K562 (cell line): ENCODE measurements around the gene ASRGL1. TPM values are rescaled to one million over a fixed set of nuclear protein-coding genes. Genes with fewer than 3 reads are reported as not detected.
A peak's percentile ranks its signal among the peaks of the same experiment; 100 is the strongest.

Experiments used
- ATAC-seq: fragments of 200-7000 bp; cut with Tn5 transposase; 3 replicates; pipeline ENCODE4 v1.9.1; 2020; ENCODE audit warnings: moderate library complexity
- BruUV-seq: library from RNA; stranded (reverse); fragments of 400-500 nt; replicated peaks from 2 replicates; lab custom pipeline; 2021; lab: Mats Ljungman, UMichigan
- CTCF ChIA-PET: fragments of 300-600 bp; formaldehyde crosslinking; extraction: SDS; loops from one replicate; lab custom pipeline; 2021; ENCODE audit warnings: low intra/inter-chr PET ratio; lab: Yijun Ruan, JAX
- POLR2A ChIA-PET: fragments of 300-600, 350-650 bp; sonication (Branson Sonifier 250); formaldehyde crosslinking; extraction: SDS; loops from one replicate; lab custom pipeline; 2021; ENCODE audit warnings: antibody characterized with exemption, inconsistent platforms; lab: Yijun Ruan, JAX
- DNase-seq, 4 experiments: peaks; one replicate each; pipeline versions ENCODE4 v3.0.0 to v3.0.0-alpha.2; 2011 to 2018; ENCODE audit warnings: low spot score in 3 of 4, mixed read lengths in 3 of 4; ENCODE audit errors: extremely low read depth in 1 of 4
- FAIRE-seq: peaks from 2 replicates; lab custom pipeline; 2011; peaks lifted over from hg19 to GRCh38; lab: Jason Lieb, UNC
- H2AFZ ChIP-seq: 2 replicates; pipeline ENCODE4 v1.6.0; 2011; ENCODE audit warnings: low read depth, low read length, control low read depth, inconsistent platforms
- H3K27ac ChIP-seq: fragments of 200-600 bp; 3 replicates; pipeline ENCODE4 v1.8.0; 2011; ENCODE audit warnings: low read depth, mild to moderate bottlenecking, control low read depth, inconsistent platforms, low read length, moderate library complexity, mixed read lengths; ENCODE audit errors: extremely low read depth
- H3K27me3 ChIP-seq, 2 experiments: fragments of 300-600 bp in 1 of 2; 2 replicates in 1 of 2; 3 replicates in 1 of 2; pipeline versions ENCODE4 v1.6.0 to v1.8.0; 2011; ENCODE audit warnings: inconsistent platforms in 2 of 2, low read length in 2 of 2, mild to moderate bottlenecking in 1 of 2, mixed read lengths in 1 of 2, moderate library complexity in 1 of 2; ENCODE audit not compliant: control insufficient read depth in 2 of 2, insufficient read depth in 2 of 2
- H3K36me3 ChIP-seq: fragments of 300-600 bp; 3 replicates; pipeline ENCODE4 v1.8.0; 2011; ENCODE audit warnings: mild to moderate bottlenecking, low read length, inconsistent platforms; ENCODE audit not compliant: control insufficient read depth, insufficient read depth
- H3K4me1 ChIP-seq, 2 experiments: fragments of 200-600 bp in 1 of 2; replicated peaks in 1 of 2; 2 replicates in 1 of 2; 3 replicates in 1 of 2; pipeline versions ENCODE4 v1.5.1 to v1.8.0; 2011; ENCODE audit warnings: inconsistent platforms in 2 of 2, low read length in 2 of 2, mild to moderate bottlenecking in 1 of 2, mixed read lengths in 1 of 2, moderate library complexity in 1 of 2; ENCODE audit not compliant: control insufficient read depth in 2 of 2, insufficient read depth in 2 of 2
- H3K4me2 ChIP-seq: 2 replicates; pipeline ENCODE4 v1.6.1; 2011; ENCODE audit warnings: low read length, control low read depth, inconsistent platforms, mixed read lengths; ENCODE audit not compliant: insufficient read depth
- H3K4me3 ChIP-seq: fragments of 200-600 bp; sonication (generic), shearing (Covaris generic); 2 replicates; pipeline ENCODE4 v1.5.1; 2016; ENCODE audit warnings: control low read depth, inconsistent platforms
- H3K79me2 ChIP-seq: fragments of 200-600 bp; 3 replicates; pipeline ENCODE4 v1.8.0; 2011; ENCODE audit warnings: low read length, inconsistent platforms; ENCODE audit not compliant: control insufficient read depth, insufficient read depth
- H3K9ac ChIP-seq, 2 experiments: 2 replicates each; pipeline versions ENCODE4 v1.6.0 to v1.6.1; 2011; ENCODE audit warnings: low read depth in 2 of 2, low read length in 2 of 2, control low read depth in 1 of 2, inconsistent platforms in 1 of 2, mild to moderate bottlenecking in 1 of 2, mixed read lengths in 1 of 2; ENCODE audit not compliant: insufficient read depth in 1 of 2
- H3K9me1 ChIP-seq: one replicate; pipeline ENCODE4 v1.6.0; 2011; ENCODE audit warnings: inconsistent platforms, mild to moderate bottlenecking, low read length, moderate library complexity; ENCODE audit not compliant: control insufficient read depth, insufficient read depth
- H3K9me3 ChIP-seq: replicated peaks from 2 replicates; pipeline ENCODE4 v1.5.1; 2011; ENCODE audit warnings: low read depth, low read length, inconsistent platforms; ENCODE audit not compliant: control insufficient read depth, insufficient read depth
- H4K20me1 ChIP-seq: replicated peaks from 2 replicates; pipeline ENCODE4 v1.6.1; 2011; ENCODE audit warnings: low read length, inconsistent platforms, mixed read lengths; ENCODE audit not compliant: control insufficient read depth, insufficient read depth
- ADNP ChIP-seq: fragments of 200-800 bp; sonication (Bioruptor generic); IDR thresholded peaks from 2 replicates; pipeline ENCODE4 v1.6.1; 2016; ENCODE audit warnings: missing genetic modification characterization, missing compliant biosample characterization
- BCOR ChIP-seq: fragments of 450-650 bp; IDR thresholded peaks from 2 replicates; pipeline ENCODE4 v1.6.1; 2016
- ESRRB ChIP-seq: fragments of 250-450 bp; sonication (Bioruptor Pico); IDR thresholded peaks from 2 replicates; pipeline ENCODE4 v1.5.0; 2020; ENCODE audit warnings: mild to moderate bottlenecking, moderate library complexity, borderline replicate concordance
- KDM1A ChIP-seq, 2 experiments: fragments of 450-650 bp; IDR thresholded peaks; 2 replicates each; pipeline ENCODE4 v1.6.1; 2016; ENCODE audit warnings: mild to moderate bottlenecking in 2 of 2
- PYGO2 ChIP-seq: fragments of 450-650 bp; IDR thresholded peaks from 2 replicates; pipeline ENCODE4 v1.6.1; 2016; ENCODE audit warnings: mild to moderate bottlenecking, missing genetic modification characterization, moderate library complexity, missing compliant biosample characterization
- RBM25 ChIP-seq: fragments of 200-400 bp; formaldehyde crosslinking; IDR thresholded peaks from 2 replicates; pipeline ENCODE4 v1.6.1; 2018; ENCODE audit warnings: low read length, low read depth, moderate library complexity; ENCODE audit not compliant: severe bottlenecking
- ZNF347 ChIP-seq: fragments of 450-650 bp; formaldehyde crosslinking; IDR thresholded peaks from 2 replicates; pipeline ENCODE4 v1.4.0; 2020; ENCODE audit warnings: low read depth, mild to moderate bottlenecking, moderate library complexity
- ZNF609 ChIP-seq: sonication (generic); formaldehyde crosslinking; IDR thresholded peaks from 2 replicates; pipeline ENCODE4 v1.8.1; 2023; ENCODE audit warnings: missing genetic modification reagents, mild to moderate bottlenecking, borderline replicate concordance
- WGBS: fragments of 100-300 bp; shearing (Covaris generic); methylation state at CpG from one replicate; pipeline ENCODE4 v1.1.6; 2016; ENCODE audit warnings: low coverage, mixed read lengths; ENCODE audit not compliant: insufficient coverage; ENCODE audit errors: missing lambda C conversion rate; 5-methylcytosine and 5-hydroxymethylcytosine counted together
- in situ Hi-C: fragments of 300-500 bp; cut with MboI; formaldehyde crosslinking; loops from 4 replicates; pipeline ENCODE4 v1.15.0; 2018; ENCODE audit warnings: inconsistent platforms, mixed read lengths
- intact Hi-C: fragments of 100-400 bp; cut with micrococcal nuclease; formaldehyde crosslinking; loops from 2 replicates; pipeline ENCODE4 v1.14.2; 2022
- polyA plus RNA-seq, 8 experiments: library from polyadenylated mRNA; depleted of rRNA in 4 of 8; stranded (reverse) in 5 of 8; unstranded in 3 of 8; fragments of >200 nt; fragmentation: Nextera tagmentation in 2 of 8; fragmentation: Illumina TruSeq in 1 of 8; extraction: Ambion mirVana in 2 of 8; extraction: Trizol in 1 of 8; gene quantifications; 2 replicates each; pipeline versions ENCODE4 v1.2.1 to v1.2.3, GENCODE V29; 2011 to 2014; ENCODE audit warnings: inconsistent platforms in 1 of 8, missing spikeins in 1 of 8
- total RNA-seq, 7 experiments: library from RNA; depleted of rRNA in 6 of 7; stranded (reverse); fragments of >200 nt in 6 of 7; fragmentation: Illumina TruSeq in 2 of 7; extraction: Trizol in 2 of 7; gene quantifications; 2 replicates each; pipeline versions ENCODE4 v1.2.1 to v1.2.3, GENCODE V29; 2011 to 2021; ENCODE audit warnings: low replicate concordance in 1 of 7

ASRGL1 gene
- total and polyA plus RNA-seq, 9 of the 15 experiments (the other 6 are each of a cell fraction or from before 2014, with no cell fraction given), result 3.1 to 23.0 (median 11.2) TPM

GRCh38 chr11:62419943-62420342 is 82.7 kb downstream of the ASRGL1 start (continued):
- no peak for TF ChIP-seq ZNF609 (CRISPR knock-in tag)
- TF ChIP-seq, all 486 proteins: peak for 9

GRCh38 chr11:62420882-62421281 is 83.6 kb downstream of the ASRGL1 start:
- peak overlapping the region; percentile 20; the same call in 1 of the 2 replicates for H2AFZ ChIP-seq
- no peak overlapping the region for H3K9ac ChIP-seq
- no peaks in the 10 kb centered on the region for H3K27me3 ChIP-seq
- TF ChIP-seq ZNF347 (CRISPR knock-in tag), result no peak
- peak; percentile 63 for TF ChIP-seq RBM25
- 0 out of 2 replicates have a peak, but pooled peaks have one; percentile 38 for TF ChIP-seq ADNP (tag)
- TF ChIP-seq KDM1A (IDR thresholded peaks at IDR 0.05), result peak in 1 of 2 experiments; percentile 45; a peak in 1 of 4 replicates
- TF ChIP-seq ESRRB, result no peak
- TF ChIP-seq PYGO2, result no peak
- TF ChIP-seq BCOR, result peak; percentile 57
- H3K36me3 ChIP-seq, result no peaks in the 10 kb centered on the region
- in situ Hi-C loops (loop anchor here (5.0 kb wide), 1 partner anchor 136 kb away; no protein-coding TSS in a partner anchor), intact Hi-C loops (loop anchor here (10.0 kb wide), 1 partner anchor 84 kb away; no protein-coding TSS in a partner anchor)
- ChIA-PET POLR2A (interaction anchor here (0.9 to 1.2 kb wide), 2 partner anchors 36 to 122 kb away, joined by 3 read pairs; no protein-coding TSS in a partner anchor), CTCF (no interaction called here)
- H3K79me2 ChIP-seq, result no peaks in the 10 kb centered on the region
- no peaks in the 10 kb centered on the region for H3K9me1 ChIP-seq
- no peaks in the 10 kb centered on the region for H4K20me1 ChIP-seq
- no peaks in the 10 kb centered on the region for H3K9me3 ChIP-seq
- no TSS peak for BruUV-seq
- peaks cover 30 to 33% of the 10 kb centered on the region in 2 experiments for H3K4me1 ChIP-seq
- H3K27ac ChIP-seq, result no peak overlapping the region
- no peak overlapping the region for H3K4me3 ChIP-seq
- FAIRE-seq (no peak), DNase-seq (no peak), ATAC-seq (no peak)
- 93% methylated on average over 3 of the region's 3 CpGs for WGBS
- no peak overlapping the region for H3K4me2 ChIP-seq
